Thymus (tissue), 11 donors: ENCODE results near the gene IPO9. TPM values are rescaled to one million over a fixed set of nuclear protein-coding genes. Genes with fewer than 3 reads are reported as not detected.

Source experiments
- DNase-seq, 9 donors: peaks; one replicate each; pipeline ENCODE4 v3.0.0-alpha.2; 2013; ENCODE audit warnings: low spot score in 9 of 9, low read depth in 6 of 9, missing footprints in 1 of 9
- H3K27ac ChIP-seq, 2 donors: one replicate each; pipeline ENCODE4 v1.5.1; 2013; ENCODE audit warnings: control low read depth in 1 of 2, low read depth in 1 of 2, low read length in 1 of 2, mild to moderate bottlenecking in 1 of 2, moderate library complexity in 1 of 2
- H3K27me3 ChIP-seq, 2 donors: one replicate each; pipeline ENCODE4 v1.5.1; 2013; ENCODE audit warnings: low read length in 1 of 2; ENCODE audit not compliant: control insufficient read depth in 2 of 2, insufficient read depth in 1 of 2
- H3K36me3 ChIP-seq, 2 donors: one replicate each; pipeline ENCODE4 v1.5.1; 2013; ENCODE audit warnings: low read length in 1 of 2, mild to moderate bottlenecking in 1 of 2, moderate library complexity in 1 of 2; ENCODE audit not compliant: control insufficient read depth in 2 of 2, insufficient read depth in 2 of 2
- H3K4me1 ChIP-seq, 2 donors: one replicate each; pipeline ENCODE4 v1.5.1; 2013; ENCODE audit warnings: low read length in 2 of 2; ENCODE audit not compliant: control insufficient read depth in 2 of 2, insufficient read depth in 2 of 2
- H3K4me3 ChIP-seq, 2 donors: one replicate each; pipeline ENCODE4 v1.5.1; 2013; ENCODE audit warnings: low read length in 2 of 2, control low read depth in 1 of 2, mild to moderate bottlenecking in 1 of 2
- H3K9me3 ChIP-seq, 2 donors: one replicate each; pipeline ENCODE4 v1.5.1; 2013; ENCODE audit warnings: low read length in 1 of 2, mild to moderate bottlenecking in 1 of 2; ENCODE audit not compliant: control insufficient read depth in 2 of 2, insufficient read depth in 1 of 2
- WGBS: extraction: QIAGEN DNeasy Blood & Tissue Kit; methylation state at CpG from one replicate; pipeline ENCODE4 v1.1.7; 2013; 5-methylcytosine and 5-hydroxymethylcytosine counted together
- polyA plus RNA-seq: library from polyadenylated mRNA; stranded (reverse); fragments of 200-250 nt; gene quantifications from one replicate; pipeline ENCODE4 v1.2.3, GENCODE V29; 2013
- total RNA-seq: library from RNA; stranded (reverse); fragments of 120-200 nt; gene quantifications from one replicate; pipeline ENCODE4 v1.2.4, GENCODE V29; 2013
- donor health status: healthy.

The IPO9 gene
- total and polyA plus RNA-seq, 2 donors, result 19.0 to 21.2 TPM

DNA sequence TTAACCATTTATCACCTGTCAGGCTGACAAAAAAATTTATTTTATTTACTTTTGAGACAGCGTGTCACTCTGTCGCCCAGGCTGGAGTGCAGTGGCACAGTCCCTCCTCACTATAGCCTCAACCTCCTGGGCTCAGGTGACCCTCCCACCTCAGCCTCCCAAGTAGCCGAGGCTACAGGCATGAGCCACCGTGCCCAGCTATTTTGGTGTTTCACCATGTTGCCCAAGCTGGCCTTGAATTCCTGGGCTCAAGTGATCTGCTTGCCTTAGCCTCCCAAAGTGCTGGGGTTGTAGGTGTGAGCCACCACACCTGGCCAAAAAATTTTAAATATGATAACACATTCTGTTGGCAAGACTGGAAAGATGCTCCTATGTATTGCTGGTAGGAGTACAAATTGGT, 11.1 kb downstream of the IPO9 start:
- 100% methylated on average over 4 of the region's 4 CpGs for WGBS
- H3K4me1 ChIP-seq, result no peaks in the 10 kb centered on the region
- H3K9me3 ChIP-seq, result no peaks in the 10 kb centered on the region
- peaks cover 4 to 15% of the 10 kb centered on the region in 2 donors for H3K36me3 ChIP-seq
- H3K27ac ChIP-seq, result no peak overlapping the region
- DNase-seq, result no peak
- H3K4me3 ChIP-seq, result no peak overlapping the region
- no peaks in the 10 kb centered on the region for H3K27me3 ChIP-seq

DNA sequence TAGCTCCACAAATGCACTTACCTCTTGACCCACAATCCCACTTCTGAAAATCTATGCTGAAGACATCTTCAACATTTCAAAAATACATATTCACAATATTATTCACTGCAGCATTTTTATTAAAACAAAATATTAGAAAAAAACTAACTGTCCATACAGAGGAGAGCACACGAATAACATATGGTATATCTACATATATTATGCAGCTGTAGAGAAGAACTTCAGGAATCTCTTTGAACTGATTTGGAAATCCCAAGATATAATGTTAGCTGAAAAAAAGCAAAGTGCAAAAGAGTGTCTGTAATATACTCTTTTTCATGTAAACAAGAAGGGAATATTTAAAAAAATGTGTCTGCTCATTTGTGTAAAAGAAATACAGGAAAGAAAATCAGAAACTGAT, 11.5 kb downstream of the IPO9 start:
- WGBS, result 100% methylated on average over 1 of the region's 1 CpG
- no peak overlapping the region for H3K27ac ChIP-seq
- H3K36me3 ChIP-seq, result peaks cover 4 to 11% of the 10 kb centered on the region in 2 donors
- no peak overlapping the region for H3K4me3 ChIP-seq
- no peaks in the 10 kb centered on the region for H3K4me1 ChIP-seq
- H3K27me3 ChIP-seq, result no peaks in the 10 kb centered on the region
- DNase-seq, result no peak
- H3K9me3 ChIP-seq, result no peaks in the 10 kb centered on the region

DNA sequence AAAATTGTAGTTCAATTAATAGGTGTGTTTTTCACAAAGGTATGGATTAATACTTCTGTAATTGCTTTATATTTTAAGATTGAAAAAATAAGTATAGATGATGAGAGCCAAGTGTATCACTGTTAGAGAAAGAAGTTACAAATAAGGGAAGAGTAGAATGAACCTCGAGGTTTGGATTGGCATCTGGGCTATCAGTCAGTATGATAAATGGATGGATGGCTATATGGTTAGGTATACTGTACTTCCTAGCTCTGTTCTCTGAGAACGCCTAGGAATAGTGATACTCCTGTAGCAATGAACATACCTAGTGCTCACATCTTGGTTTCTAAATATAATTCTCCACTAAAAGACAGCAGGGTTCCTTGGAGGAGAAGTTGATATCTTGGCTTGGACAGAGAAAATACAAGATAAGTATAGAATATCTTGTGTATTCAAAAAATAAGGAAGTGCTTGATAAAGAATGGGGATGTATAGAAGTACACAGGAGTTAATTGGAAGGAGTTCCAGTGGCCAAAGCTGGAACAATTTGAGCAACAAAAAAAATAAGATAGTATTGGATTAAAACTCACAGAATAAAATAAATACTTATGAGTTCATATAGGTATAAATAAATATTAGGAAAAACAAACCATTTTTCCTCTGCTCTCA, 12.4 kb downstream of the IPO9 start:
- Histone ChIP-seq H3K4me3 (no peak overlapping the region), H3K4me1 (no peaks in the 10 kb centered on the region), H3K36me3 (peaks cover 4 to 8% of the 10 kb centered on the region in 2 donors), H3K27ac (no peak overlapping the region), H3K9me3 (no peaks in the 10 kb centered on the region), H3K27me3 (no peaks in the 10 kb centered on the region)
- 86% methylated on average over 2 of the region's 2 CpGs for WGBS
- DNase-seq, result no peak

DNA sequence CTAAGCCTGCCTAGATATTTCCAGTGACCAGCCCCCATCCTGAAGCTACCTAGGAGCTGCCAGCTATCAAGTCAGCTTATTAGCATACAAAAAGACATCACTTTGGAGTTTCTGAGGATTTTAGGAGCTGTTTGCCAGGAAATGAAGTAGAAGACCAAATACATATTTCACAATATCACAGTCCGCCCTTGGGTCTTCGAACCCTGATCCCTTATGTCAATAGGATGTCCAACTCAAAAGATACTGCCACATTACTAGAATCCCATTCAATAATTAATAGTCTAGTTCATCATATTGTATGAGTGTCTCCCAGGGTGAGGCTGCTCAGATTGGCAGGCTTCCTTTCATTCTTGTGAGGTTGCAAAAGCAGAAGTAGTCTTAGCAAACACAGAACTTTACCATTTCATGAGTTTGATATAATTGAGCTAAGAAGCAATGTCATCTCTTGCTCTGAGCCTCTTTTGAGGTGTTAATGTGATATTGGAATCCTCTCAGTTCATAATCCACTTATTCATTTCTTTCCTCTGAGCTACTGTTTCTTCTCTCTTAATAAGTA, 13.6 kb downstream of the IPO9 start:
- Histone ChIP-seq H3K36me3 (peaks cover 4 to 9% of the 10 kb centered on the region in 2 donors), H3K4me1 (no peaks in the 10 kb centered on the region), H3K27me3 (no peaks in the 10 kb centered on the region), H3K4me3 (no peak overlapping the region), H3K27ac (no peak overlapping the region), H3K9me3 (no peaks in the 10 kb centered on the region)
- 97% methylated on average over 2 of the region's 2 CpGs for WGBS
- DNase-seq, result no peak

DNA sequence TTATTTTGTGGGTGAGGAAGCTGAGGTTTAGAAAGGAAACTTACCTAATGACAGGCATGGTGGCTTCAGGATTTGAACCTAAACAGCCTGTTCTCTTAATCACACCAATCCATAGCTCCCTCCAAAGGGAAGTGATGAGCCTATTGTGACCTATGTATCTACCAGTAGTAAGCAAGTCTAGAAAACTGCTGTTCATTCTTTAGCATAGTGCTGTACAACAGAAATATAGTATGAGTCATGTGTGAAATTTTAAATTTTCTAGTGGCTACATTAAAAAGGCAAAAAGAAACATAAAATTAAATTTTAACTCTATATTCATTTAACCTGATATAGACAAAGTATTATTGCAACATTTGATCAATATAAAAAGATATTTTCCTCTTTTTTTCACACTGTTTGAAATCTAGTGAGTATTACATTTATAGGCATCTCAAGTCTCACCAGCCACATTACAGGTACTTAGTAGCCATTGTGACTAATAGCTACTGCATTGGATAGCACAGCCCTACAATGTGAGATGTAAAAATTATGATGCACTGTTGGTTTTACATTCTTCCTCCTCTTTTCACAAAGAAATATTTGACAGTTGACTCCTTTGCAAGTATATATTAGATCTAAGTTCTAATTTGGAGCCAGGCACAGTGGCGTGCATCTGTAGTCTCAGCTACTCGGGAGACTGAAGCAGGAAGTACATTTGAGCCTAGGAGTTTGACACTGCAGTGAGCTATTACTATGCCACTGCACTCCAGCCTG, 16.6 kb downstream of the IPO9 start:
- H3K9me3 ChIP-seq, result no peaks in the 10 kb centered on the region
- 84% methylated on average over 2 of the region's 2 CpGs for WGBS
- H3K36me3 ChIP-seq, result peaks cover 10 to 31% of the 10 kb centered on the region in 2 donors
- no peaks in the 10 kb centered on the region for H3K4me1 ChIP-seq
- no peak overlapping the region for H3K4me3 ChIP-seq
- H3K27ac ChIP-seq, result no peak overlapping the region
- no peaks in the 10 kb centered on the region for H3K27me3 ChIP-seq
- no peak for DNase-seq

DNA sequence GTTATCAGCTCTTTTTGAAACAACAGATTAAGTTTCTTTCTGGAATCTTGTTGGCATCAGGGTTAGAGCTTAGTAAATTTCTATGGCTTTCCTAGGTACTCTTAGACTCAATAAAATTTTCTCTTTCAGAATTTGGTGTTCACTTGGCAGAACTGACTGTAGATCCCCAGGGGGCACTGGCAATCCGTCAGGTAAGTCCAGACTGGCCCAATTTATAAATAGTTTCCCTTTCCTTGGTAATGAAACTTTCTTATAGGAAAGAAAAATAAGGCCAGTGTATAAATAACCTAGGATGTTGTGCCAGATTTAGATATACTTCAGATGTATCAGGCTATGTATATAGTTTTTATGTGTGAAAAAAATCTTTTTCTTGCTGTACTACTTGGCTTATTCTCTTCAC, 18.2 kb downstream of the IPO9 start:
- DNase-seq, result no peak
- Histone ChIP-seq H3K27me3 (no peaks in the 10 kb centered on the region), H3K36me3 (peaks cover 19 to 47% of the 10 kb centered on the region in 2 donors), H3K4me3 (no peak overlapping the region), H3K27ac (no peak overlapping the region), H3K9me3 (no peaks in the 10 kb centered on the region), H3K4me1 (no peaks in the 10 kb centered on the region)
- WGBS, result 92% methylated on average over 1 of the region's 1 CpG

DNA sequence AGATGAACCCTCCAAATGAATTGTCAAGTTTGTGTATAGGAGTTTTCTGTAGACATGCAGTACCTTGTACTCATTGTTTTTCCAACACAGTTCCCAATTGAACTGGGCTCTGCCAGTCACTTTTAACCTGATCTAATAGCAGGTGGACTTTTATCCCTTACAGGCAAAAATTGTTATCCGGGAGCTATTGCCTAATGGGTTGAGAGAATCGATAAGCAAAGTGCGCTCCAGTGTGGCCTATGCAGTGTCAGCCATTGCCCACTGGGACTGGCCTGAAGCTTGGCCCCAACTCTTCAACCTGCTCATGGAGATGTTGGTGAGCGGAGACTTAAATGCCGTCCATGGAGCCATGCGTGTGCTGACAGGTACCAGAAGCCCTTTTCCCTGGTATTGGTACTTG, 19.3 kb downstream of the IPO9 start:
- over 99% methylated on average over 6 of the region's 6 CpGs for WGBS
- no peak overlapping the region for H3K4me3 ChIP-seq
- H3K4me1 ChIP-seq, result no peaks in the 10 kb centered on the region
- no peaks in the 10 kb centered on the region for H3K9me3 ChIP-seq
- no peak for DNase-seq
- no peak overlapping the region for H3K27ac ChIP-seq
- peaks cover 19 to 58% of the 10 kb centered on the region in 2 donors for H3K36me3 ChIP-seq
- H3K27me3 ChIP-seq, result no peaks in the 10 kb centered on the region

DNA sequence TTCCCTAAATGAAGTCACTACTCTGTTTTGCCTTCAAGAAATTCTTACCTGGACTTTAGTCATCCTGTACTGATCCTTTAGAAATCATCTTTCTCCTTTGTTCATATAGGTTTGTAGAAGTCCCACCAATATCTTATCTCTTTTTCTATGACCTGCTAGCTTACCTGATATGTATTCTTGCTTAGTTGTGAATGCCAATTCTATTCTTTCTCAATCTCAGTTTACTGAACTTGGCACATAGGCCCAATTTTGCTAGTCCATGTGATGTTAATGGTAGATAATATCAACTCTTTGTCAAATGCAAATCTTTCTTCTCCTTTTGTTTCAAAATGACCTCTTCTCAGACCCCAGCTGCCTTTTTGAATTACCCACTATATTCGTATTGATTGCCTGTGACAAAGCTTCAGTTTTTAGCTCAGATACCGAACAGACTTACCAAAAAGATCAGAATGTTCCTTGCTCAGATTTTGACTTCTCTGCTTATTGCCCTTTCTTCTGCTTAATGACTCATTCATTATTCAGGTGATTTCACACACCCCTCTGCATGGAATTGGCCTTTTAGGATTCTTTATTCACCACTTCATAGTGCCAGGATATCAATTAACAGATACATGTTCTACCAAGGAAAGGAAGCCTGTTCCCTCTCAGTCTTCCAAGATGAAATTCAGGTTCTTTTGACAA, 20.6 kb downstream of the IPO9 start:
- H3K4me3 ChIP-seq, result no peak overlapping the region
- no peak overlapping the region for H3K27ac ChIP-seq
- H3K36me3 ChIP-seq, result peaks cover 22 to 68% of the 10 kb centered on the region in 2 donors
- no peaks in the 10 kb centered on the region for H3K9me3 ChIP-seq
- no peak for DNase-seq
- 97% methylated on average over 2 of the region's 2 CpGs for WGBS
- no peaks in the 10 kb centered on the region for H3K27me3 ChIP-seq
- H3K4me1 ChIP-seq, result no peaks in the 10 kb centered on the region

DNA sequence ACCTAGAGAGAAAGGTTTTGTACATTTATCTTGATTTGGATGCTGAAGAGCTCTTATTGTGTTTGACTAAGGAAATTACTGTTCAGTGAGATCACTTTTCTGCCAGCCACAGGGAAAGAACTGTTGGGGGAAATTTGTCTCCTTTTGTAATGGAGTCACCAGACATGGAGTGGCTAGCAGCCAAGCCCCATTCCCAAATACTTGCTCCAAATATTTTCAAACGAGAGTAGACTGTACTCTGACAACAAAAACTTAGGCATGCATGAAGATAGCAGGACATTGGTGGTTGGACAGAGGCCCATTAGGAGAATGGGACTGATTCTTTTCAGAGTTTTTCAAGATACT, 21.1 kb downstream of the IPO9 start:
- Histone ChIP-seq H3K36me3 (peaks cover 24 to 72% of the 10 kb centered on the region in 2 donors), H3K9me3 (no peaks in the 10 kb centered on the region), H3K27ac (no peak overlapping the region), H3K4me3 (no peak overlapping the region), H3K4me1 (no peaks in the 10 kb centered on the region), H3K27me3 (no peaks in the 10 kb centered on the region)
- WGBS, result 96% methylated on average over 1 of the region's 1 CpG
- no peak for DNase-seq
